ENCODE results near the gene RFX7.

GRCh38 chr15:56242576-56243162 lies 1.0 kb downstream of the RFX7 start:
- no peak for TF ChIP-seq EZH2 (IDR thresholded peaks at IDR 0.05)
- TF ChIP-seq, protein P1, sequence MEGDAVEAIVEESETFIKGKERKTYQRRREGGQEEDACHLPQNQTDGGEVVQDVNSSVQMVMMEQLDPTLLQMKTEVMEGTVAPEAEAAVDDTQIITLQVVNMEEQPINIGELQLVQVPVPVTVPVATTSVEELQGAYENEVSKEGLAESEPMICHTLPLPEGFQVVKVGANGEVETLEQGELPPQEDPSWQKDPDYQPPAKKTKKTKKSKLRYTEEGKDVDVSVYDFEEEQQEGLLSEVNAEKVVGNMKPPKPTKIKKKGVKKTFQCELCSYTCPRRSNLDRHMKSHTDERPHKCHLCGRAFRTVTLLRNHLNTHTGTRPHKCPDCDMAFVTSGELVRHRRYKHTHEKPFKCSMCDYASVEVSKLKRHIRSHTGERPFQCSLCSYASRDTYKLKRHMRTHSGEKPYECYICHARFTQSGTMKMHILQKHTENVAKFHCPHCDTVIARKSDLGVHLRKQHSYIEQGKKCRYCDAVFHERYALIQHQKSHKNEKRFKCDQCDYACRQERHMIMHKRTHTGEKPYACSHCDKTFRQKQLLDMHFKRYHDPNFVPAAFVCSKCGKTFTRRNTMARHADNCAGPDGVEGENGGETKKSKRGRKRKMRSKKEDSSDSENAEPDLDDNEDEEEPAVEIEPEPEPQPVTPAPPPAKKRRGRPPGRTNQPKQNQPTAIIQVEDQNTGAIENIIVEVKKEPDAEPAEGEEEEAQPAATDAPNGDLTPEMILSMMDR (IDR thresholded peaks at IDR 0.05 in 2 of 3, conservative IDR thresholded peaks at IDR 0.05 in 1 of 3; ENCODE audit: borderline replicate concordance in 1 of 3, insufficient read depth in 1 of 3, low read depth in 2 of 3, low read length in 2 of 3): no peak
- TF ChIP-seq POLR2AphosphoS5 (IDR thresholded peaks at IDR 0.05; ENCODE audit: low read depth, low read length): no peak
- no peak for TF ChIP-seq POLR2A (IDR thresholded peaks at IDR 0.05; ENCODE audit: borderline replicate concordance, extremely low read depth, insufficient read depth, insufficient read length)
- no peak for TF ChIP-seq JUND (IDR thresholded peaks at IDR 0.05)
- TF ChIP-seq, protein P2, sequence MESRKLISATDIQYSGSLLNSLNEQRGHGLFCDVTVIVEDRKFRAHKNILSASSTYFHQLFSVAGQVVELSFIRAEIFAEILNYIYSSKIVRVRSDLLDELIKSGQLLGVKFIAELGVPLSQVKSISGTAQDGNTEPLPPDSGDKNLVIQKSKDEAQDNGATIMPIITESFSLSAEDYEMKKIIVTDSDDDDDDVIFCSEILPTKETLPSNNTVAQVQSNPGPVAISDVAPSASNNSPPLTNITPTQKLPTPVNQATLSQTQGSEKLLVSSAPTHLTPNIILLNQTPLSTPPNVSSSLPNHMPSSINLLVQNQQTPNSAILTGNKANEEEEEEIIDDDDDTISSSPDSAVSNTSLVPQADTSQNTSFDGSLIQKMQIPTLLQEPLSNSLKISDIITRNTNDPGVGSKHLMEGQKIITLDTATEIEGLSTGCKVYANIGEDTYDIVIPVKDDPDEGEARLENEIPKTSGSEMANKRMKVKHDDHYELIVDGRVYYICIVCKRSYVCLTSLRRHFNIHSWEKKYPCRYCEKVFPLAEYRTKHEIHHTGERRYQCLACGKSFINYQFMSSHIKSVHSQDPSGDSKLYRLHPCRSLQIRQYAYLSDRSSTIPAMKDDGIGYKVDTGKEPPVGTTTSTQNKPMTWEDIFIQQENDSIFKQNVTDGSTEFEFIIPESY (IDR thresholded peaks at IDR 0.05; ENCODE audit: extremely low read depth, insufficient replicate concordance, low read length): no peak
